CD4-positive, alpha-beta T cell (primary cell): ENCODE results near the gene RRAS2. TPM values are rescaled to one million over a fixed set of nuclear protein-coding genes. Genes with fewer than 3 reads are reported as not detected.

Experiments used
- ATAC-seq: fragments of 200-7000 bp; cut with Tn5 transposase; one replicate; pipeline ENCODE4 v1.10.0; 2022; ENCODE audit warnings: mild to moderate bottlenecking; ENCODE audit not compliant: poor library complexity
- CTCF ChIA-PET: fragments of 350-600 bp; sonication (Branson Sonifier 250); formaldehyde crosslinking; loops from one replicate; lab custom pipeline; 2021; ENCODE audit warnings: antibody characterized with exemption, inconsistent platforms; lab: Charles Lee
- POLR2A ChIA-PET: fragments of 350-600 bp; sonication (Branson Sonifier 250); formaldehyde crosslinking; loops from one replicate; lab custom pipeline; 2021; ENCODE audit warnings: antibody characterized with exemption, inconsistent platforms; lab: Charles Lee
- DNase-seq, 14 experiments: peaks; one replicate each; pipeline ENCODE4 v3.0.0-alpha.2; 2013 to 2020; ENCODE audit warnings: mixed read lengths in 2 of 14
- H3K27ac ChIP-seq, 2 donors: one replicate each; pipeline versions ENCODE4 v1.5.1 to v1.7.0; 2013; ENCODE audit warnings: low read length in 2 of 2, low read depth in 1 of 2, mild to moderate bottlenecking in 1 of 2
- H3K27me3 ChIP-seq, 2 experiments: 1 replicate in 1 of 2; 2 replicates in 1 of 2; pipeline versions ENCODE4 v1.6.1 to v1.7.0; 2013; ENCODE audit warnings: low read length in 2 of 2, control low read depth in 1 of 2, mild to moderate bottlenecking in 1 of 2, moderate library complexity in 1 of 2; ENCODE audit not compliant: insufficient read depth in 2 of 2, control insufficient read depth in 1 of 2
- H3K36me3 ChIP-seq: one replicate; pipeline ENCODE4 v1.6.1; 2013; ENCODE audit warnings: low read length, control low read depth; ENCODE audit not compliant: insufficient read depth
- H3K4me1 ChIP-seq: one replicate; pipeline ENCODE4 v1.6.1; 2013; ENCODE audit warnings: low read length, control low read depth; ENCODE audit not compliant: insufficient read depth
- H3K4me3 ChIP-seq: one replicate; pipeline ENCODE4 v1.5.1; 2013; ENCODE audit warnings: mild to moderate bottlenecking, low read length, moderate library complexity
- H3K9me3 ChIP-seq, 2 experiments: 1 replicate in 1 of 2; 2 replicates in 1 of 2; pipeline versions ENCODE4 v1.6.1 to v1.7.0; 2013; ENCODE audit warnings: low read length in 2 of 2, mild to moderate bottlenecking in 2 of 2, control low read depth in 1 of 2, moderate library complexity in 1 of 2; ENCODE audit not compliant: control insufficient read depth in 1 of 2, insufficient read depth in 1 of 2
- H3K27ac Mint-ChIP-seq: one replicate; pipeline ENCODE4 v1.8.0; 2020; ENCODE audit warnings: mixed read lengths
- H3K27me3 Mint-ChIP-seq: one replicate; pipeline ENCODE4 v1.8.0; 2021; ENCODE audit warnings: mixed read lengths
- H3K36me3 Mint-ChIP-seq: one replicate; pipeline ENCODE4 v1.8.0; 2021; ENCODE audit warnings: low read depth, mixed read lengths
- H3K4me1 Mint-ChIP-seq: one replicate; pipeline ENCODE4 v1.8.0; 2021; ENCODE audit warnings: low read depth, mixed read lengths
- H3K4me3 Mint-ChIP-seq: one replicate; pipeline ENCODE4 v1.8.0; 2020; ENCODE audit warnings: mild to moderate bottlenecking, mixed read lengths
- H3K9me3 Mint-ChIP-seq: one replicate; pipeline ENCODE4 v1.8.0; 2020; ENCODE audit warnings: mixed read lengths
- intact Hi-C, 2 experiments: fragments of 100-400 bp; cut with DNase I in 1 of 2; cut with micrococcal nuclease in 1 of 2; formaldehyde crosslinking; loops; one replicate each; pipeline versions ENCODE4 v1.15.1 to v1.9.0; 2023 to 2025; cut with DNase I, micrococcal nuclease
- total RNA-seq, 174 experiments: library from RNA in 2 of 174; stranded (reverse) in 2 of 174; gene quantifications; one replicate each; pipeline ENCODE4 v1.2.3 and lab custom pipeline; 2021 to 2026
- TF ChIP-seq, protein P1 (sequence below): fragments of 200-600 bp; IDR thresholded peaks from one replicate; pipeline ENCODE4 v1.8.0; 2022; ENCODE audit warnings: antibody characterized with exemption, mild to moderate bottlenecking

The RRAS2 gene
- total RNA-seq, 2 experiments from 2014 or later, result 20.7 to 21.2 TPM

DNA sequence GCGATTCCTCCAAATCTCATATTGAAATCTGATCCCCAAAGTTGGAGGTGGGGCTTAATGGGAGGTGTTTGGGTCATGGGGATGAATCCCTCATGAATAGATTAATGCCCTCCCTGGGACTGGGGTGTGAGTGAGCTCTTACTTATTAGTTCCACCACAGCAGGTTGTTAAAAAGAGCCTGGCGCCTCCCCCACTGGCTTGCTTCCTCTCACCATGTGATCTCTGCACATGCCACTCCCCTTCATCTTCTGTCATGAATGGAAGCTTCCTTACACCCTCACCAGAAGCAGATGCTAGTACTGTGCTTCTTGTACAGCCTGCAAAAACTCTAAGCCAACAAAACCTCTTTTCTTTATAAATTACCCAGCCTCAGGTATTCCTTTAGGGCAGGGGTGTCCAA is 8.8 kb downstream of the RRAS2 start:
- intact Hi-C loops, result loop anchor here in 1 of 2 experiments (10.0 kb wide), 1 partner anchor 545 kb away; the partner anchor contains the start of gene CYP2R1
- H3K4me1 ChIP-seq, result no peaks in the 10 kb centered on the region
- H3K27me3 Mint-ChIP-seq, result no peaks in the 10 kb centered on the region
- no peak overlapping the region for H3K4me3 Mint-ChIP-seq
- H3K9me3 Mint-ChIP-seq, result peaks cover 5% of the 10 kb centered on the region
- H3K36me3 ChIP-seq, result no peaks in the 10 kb centered on the region
- no peak overlapping the region for H3K27ac Mint-ChIP-seq
- ChIA-PET CTCF (no interaction called here), POLR2A (interaction anchor here (0.6 kb wide), 1 partner anchor 17 kb away, joined by 3 read pairs; no protein-coding TSS in a partner anchor)
- ATAC-seq (no peak), DNase-seq (peak in 1 of 14 experiments; percentile 23)
- no peak overlapping the region for H3K27ac ChIP-seq
- H3K9me3 ChIP-seq, result peaks cover 0 to 11% of the 10 kb centered on the region in 2 experiments
- no peak overlapping the region for H3K4me3 ChIP-seq
- peaks cover 25% of the 10 kb centered on the region for H3K36me3 Mint-ChIP-seq
- TF ChIP-seq, protein P1, sequence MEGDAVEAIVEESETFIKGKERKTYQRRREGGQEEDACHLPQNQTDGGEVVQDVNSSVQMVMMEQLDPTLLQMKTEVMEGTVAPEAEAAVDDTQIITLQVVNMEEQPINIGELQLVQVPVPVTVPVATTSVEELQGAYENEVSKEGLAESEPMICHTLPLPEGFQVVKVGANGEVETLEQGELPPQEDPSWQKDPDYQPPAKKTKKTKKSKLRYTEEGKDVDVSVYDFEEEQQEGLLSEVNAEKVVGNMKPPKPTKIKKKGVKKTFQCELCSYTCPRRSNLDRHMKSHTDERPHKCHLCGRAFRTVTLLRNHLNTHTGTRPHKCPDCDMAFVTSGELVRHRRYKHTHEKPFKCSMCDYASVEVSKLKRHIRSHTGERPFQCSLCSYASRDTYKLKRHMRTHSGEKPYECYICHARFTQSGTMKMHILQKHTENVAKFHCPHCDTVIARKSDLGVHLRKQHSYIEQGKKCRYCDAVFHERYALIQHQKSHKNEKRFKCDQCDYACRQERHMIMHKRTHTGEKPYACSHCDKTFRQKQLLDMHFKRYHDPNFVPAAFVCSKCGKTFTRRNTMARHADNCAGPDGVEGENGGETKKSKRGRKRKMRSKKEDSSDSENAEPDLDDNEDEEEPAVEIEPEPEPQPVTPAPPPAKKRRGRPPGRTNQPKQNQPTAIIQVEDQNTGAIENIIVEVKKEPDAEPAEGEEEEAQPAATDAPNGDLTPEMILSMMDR, result no peak
- no peaks in the 10 kb centered on the region for H3K27me3 ChIP-seq
- H3K4me1 Mint-ChIP-seq, result peaks cover 22% of the 10 kb centered on the region

DNA sequence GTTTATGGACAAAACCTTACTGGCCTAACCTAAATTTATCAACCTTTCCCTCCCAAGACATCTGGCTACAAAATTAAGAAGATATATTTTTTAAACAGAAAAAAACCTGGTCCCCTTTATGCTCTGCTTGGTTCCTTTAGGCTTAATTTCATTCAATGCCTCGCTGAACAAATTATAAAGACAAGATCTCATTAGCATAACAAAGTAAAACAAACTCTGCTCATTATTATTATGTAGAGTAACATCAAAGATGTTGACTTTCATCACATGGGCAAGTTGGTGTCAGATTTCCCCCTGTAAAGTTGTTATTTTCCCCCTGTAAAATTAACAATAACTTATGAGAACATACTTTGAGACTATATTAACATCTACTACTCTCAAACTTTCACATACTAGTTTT is 11.0 kb downstream of the RRAS2 start:
- Mint-ChIP-seq H3K9me3 (peaks cover 5% of the 10 kb centered on the region), H3K27me3 (no peaks in the 10 kb centered on the region), H3K27ac (no peak overlapping the region), H3K4me1 (peaks cover 18% of the 10 kb centered on the region), H3K4me3 (no peak overlapping the region), H3K36me3 (peaks cover 25% of the 10 kb centered on the region)
- CTCF ChIA-PET, result no interaction called here
- TF ChIP-seq, protein P1, result no peak
- Histone ChIP-seq H3K27ac (no peak overlapping the region), H3K36me3 (no peaks in the 10 kb centered on the region), H3K4me1 (no peaks in the 10 kb centered on the region), H3K9me3 (peaks cover 7 to 11% of the 10 kb centered on the region in 2 experiments), H3K27me3 (no peaks in the 10 kb centered on the region), H3K4me3 (no peak overlapping the region)
- POLR2A ChIA-PET, result no interaction called here
- intact Hi-C loops, result no loop called here
- no peak for ATAC-seq
- no peak for DNase-seq

DNA sequence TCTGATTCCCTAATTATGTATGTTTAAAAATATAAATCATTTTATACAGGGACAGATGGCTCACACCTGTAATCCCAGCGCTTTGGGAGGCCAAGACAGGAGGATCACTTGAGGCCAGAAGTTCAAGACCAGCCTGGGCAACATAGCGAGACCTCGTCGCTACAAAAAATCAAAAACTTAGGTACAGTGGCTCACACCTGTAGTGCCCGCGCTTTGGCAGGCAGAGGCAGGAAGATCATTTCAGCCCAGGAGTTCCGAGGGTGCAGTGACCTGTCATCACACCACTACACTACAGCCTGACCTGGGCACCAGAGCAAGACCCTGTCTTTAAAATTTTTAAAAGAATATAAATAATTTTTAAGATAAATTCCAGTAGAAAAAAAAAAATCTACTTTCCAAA is 11.5 kb downstream of the RRAS2 start:
- peaks cover 19% of the 10 kb centered on the region for H3K4me1 Mint-ChIP-seq
- Histone ChIP-seq H3K4me3 (no peak overlapping the region), H3K4me1 (no peaks in the 10 kb centered on the region), H3K27ac (no peak overlapping the region), H3K27me3 (no peaks in the 10 kb centered on the region), H3K9me3 (peaks cover 7 to 11% of the 10 kb centered on the region in 2 experiments), H3K36me3 (no peaks in the 10 kb centered on the region)
- intact Hi-C loops, result no loop called here
- ChIA-PET POLR2A (no interaction called here), CTCF (no interaction called here)
- no peak for ATAC-seq
- peaks cover 5% of the 10 kb centered on the region for H3K9me3 Mint-ChIP-seq
- no peak for DNase-seq
- no peak overlapping the region for H3K27ac Mint-ChIP-seq
- H3K36me3 Mint-ChIP-seq, result peaks cover 25% of the 10 kb centered on the region
- H3K4me3 Mint-ChIP-seq, result no peak overlapping the region
- TF ChIP-seq, protein P1, result no peak
- H3K27me3 Mint-ChIP-seq, result no peaks in the 10 kb centered on the region
